ENCODE data around the gene PSMG3.

DNA sequence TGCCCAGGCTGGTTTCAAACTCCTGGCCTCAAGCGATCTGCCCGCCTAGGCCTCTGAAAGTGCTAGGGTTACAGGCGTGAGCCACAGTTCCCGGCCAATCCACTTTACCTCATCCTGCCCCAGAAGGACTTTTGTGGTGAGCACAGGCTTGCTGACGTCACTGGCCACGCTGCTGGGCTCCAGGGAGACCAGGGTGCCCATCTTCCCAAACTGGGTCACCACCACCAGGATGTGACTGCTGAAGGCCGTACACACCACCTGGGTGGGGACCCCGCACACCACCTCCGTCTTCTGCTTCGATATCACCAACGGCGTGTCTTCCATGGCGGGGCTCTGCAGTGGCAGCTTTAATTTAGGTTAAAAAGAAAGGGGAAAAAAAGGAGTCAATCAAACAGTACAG lies 816 bp downstream of the PSMG3 start:
- TF ChIP-seq PATZ1 (CRISPR knock-in tag; IDR thresholded peaks at IDR 0.05; ENCODE audit: borderline replicate concordance): no peak
- no peak for TF ChIP-seq RARB (CRISPR knock-in tag; IDR thresholded peaks at IDR 0.05)
- no peak for TF ChIP-seq ZNF70 (CRISPR knock-in tag; IDR thresholded peaks at IDR 0.05)
- no peak for TF ChIP-seq ESRRG (CRISPR knock-in tag; IDR thresholded peaks at IDR 0.05)
- no peak for TF ChIP-seq ZFP3 (CRISPR knock-in tag; IDR thresholded peaks at IDR 0.05)
- TF ChIP-seq ZNF565 (CRISPR knock-in tag; conservative IDR thresholded peaks at IDR 0.05; ENCODE audit: low read depth): no peak
- no peak for TF ChIP-seq GLIS3 (CRISPR knock-in tag; IDR thresholded peaks at IDR 0.05)
- TF ChIP-seq OSR1 (CRISPR knock-in tag; IDR thresholded peaks at IDR 0.05): no peak
- TF ChIP-seq TSHZ2 (CRISPR knock-in tag; IDR thresholded peaks at IDR 0.05): no peak
- no peak for TF ChIP-seq ZFP30 (CRISPR knock-in tag; IDR thresholded peaks at IDR 0.05)

All from SK-N-SH treated with all-trans-retinoic acid at 6 μM for 48 hours (cell line).